A673 (cell line): ENCODE measurements around the gene GALK1. TPM values are rescaled to one million over a fixed set of nuclear protein-coding genes. Genes with fewer than 3 reads are reported as not detected.

Source experiments
- BruUV-seq: library from RNA; stranded (reverse); fragments of 400-500 nt; replicated peaks from 2 replicates; lab custom pipeline; 2021; lab: Mats Ljungman, UMichigan
- CTCF ChIA-PET: fragments of 300-600 bp; sonication (Branson Sonifier 250); formaldehyde crosslinking; loops from one replicate; lab custom pipeline; 2022; ENCODE audit warnings: antibody characterized with exemption; lab: Charles Lee
- POLR2A ChIA-PET: fragments of 300-600 bp; sonication (Branson Sonifier 250); formaldehyde crosslinking; loops from one replicate; lab custom pipeline; 2022; ENCODE audit warnings: antibody characterized with exemption; ENCODE audit not compliant: low non-redundant PET; lab: Charles Lee
- DNase-seq: peaks from one replicate; pipeline ENCODE4 v3.0.0-alpha.2; 2015; ENCODE audit warnings: low spot score
- H3K27ac ChIP-seq: fragments of 200-600 bp; sonication (generic); 2 replicates; pipeline ENCODE4 v1.5.1; 2016; ENCODE audit warnings: mixed run types, low read depth, mild to moderate bottlenecking, mixed read lengths, antibody characterized with exemption, low read length; ENCODE audit not compliant: poor library complexity, severe bottlenecking
- H3K27me3 ChIP-seq: fragments of 200-600 bp; sonication (generic); replicated peaks from 2 replicates; pipeline ENCODE4 v1.6.1; 2017; ENCODE audit warnings: mixed run types, low read depth, mild to moderate bottlenecking, mixed read lengths, antibody characterized with exemption, low read length; ENCODE audit not compliant: insufficient read depth, poor library complexity
- H3K36me3 ChIP-seq: fragments of 200-600 bp; sonication (generic); 2 replicates; pipeline ENCODE4 v1.6.1; 2016; ENCODE audit warnings: mixed run types, mild to moderate bottlenecking, mixed read lengths, antibody characterized with exemption, low read length; ENCODE audit not compliant: insufficient read depth, poor library complexity, severe bottlenecking
- H3K4me1 ChIP-seq: fragments of 200-600 bp; sonication (generic); 2 replicates; pipeline ENCODE4 v1.6.1; 2017; ENCODE audit warnings: mixed run types, mild to moderate bottlenecking, mixed read lengths, antibody characterized with exemption, low read length; ENCODE audit not compliant: insufficient read depth, poor library complexity, severe bottlenecking
- H3K4me3 ChIP-seq: fragments of 200-600 bp; sonication (generic); 2 replicates; pipeline ENCODE4 v1.5.1; 2016; ENCODE audit warnings: low read depth, mixed run types, mild to moderate bottlenecking, mixed read lengths, low read length; ENCODE audit not compliant: poor library complexity, severe bottlenecking
- H3K9me3 ChIP-seq: fragments of 200-600 bp; sonication (generic); 2 replicates; pipeline ENCODE4 v1.6.1; 2016; ENCODE audit warnings: mixed run types, low read depth, mild to moderate bottlenecking, mixed read lengths, antibody characterized with exemption, low read length; ENCODE audit not compliant: poor library complexity, severe bottlenecking
- CTCF ChIP-seq: fragments of 300-800, 200-600 bp; sonication (generic); conservative IDR thresholded peaks from 2 replicates; pipeline ENCODE4 v1.5.1; 2017; ENCODE audit warnings: low read depth, mild to moderate bottlenecking, antibody characterized with exemption, low read length, moderate library complexity, mixed read lengths
- EZH2 ChIP-seq: fragments of 200-600 bp; sonication (generic); IDR thresholded peaks from 2 replicates; pipeline ENCODE4 v1.6.1; 2017; ENCODE audit warnings: borderline replicate concordance, low read depth, mild to moderate bottlenecking, mixed read lengths, antibody characterized with exemption, low read length; ENCODE audit not compliant: poor library complexity, severe bottlenecking
- intact Hi-C: fragments of 100-400 bp; cut with micrococcal nuclease; formaldehyde crosslinking; loops from one replicate; pipeline ENCODE4 v1.10.0; 2022; ENCODE audit not compliant: unreplicated experiment
- total RNA-seq: library from RNA; stranded (reverse); gene quantifications from 2 replicates; pipeline ENCODE4 v1.2.3, GENCODE V29; 2021

Gene GALK1
- total RNA-seq, 1 experiment from 2014 or later, result 18.3 TPM

- Histone ChIP-seq H3K9me3 (no peaks in the 10 kb centered on the region), H3K27me3 (no peaks in the 10 kb centered on the region), H3K4me3 (no peak overlapping the region), H3K27ac (no peak overlapping the region), H3K4me1 (no peaks in the 10 kb centered on the region), H3K36me3 (peaks cover 5% of the 10 kb centered on the region)
- ChIA-PET POLR2A (no interaction called here), CTCF (interaction anchor here (0.6 kb wide), 1 partner anchor 50 kb away, joined by 5 read pairs; no protein-coding TSS in a partner anchor)
- BruUV-seq, result no TSS peak
- TF ChIP-seq CTCF, result no peak
- TF ChIP-seq EZH2, result no peak
- intact Hi-C loops, result no loop called here
- DNase-seq, result no peak
These were observed 38.9 kb upstream of the GALK1 start for GRCh38 chr17:75803883-75804282.

- peaks cover 29% of the 10 kb centered on the region for H3K36me3 ChIP-seq
- DNase-seq, result no peak
- POLR2A ChIA-PET, result no interaction called here
- intact Hi-C loops, result no loop called here
- CTCF ChIA-PET, result no interaction called here
- BruUV-seq, result no TSS peak
- no peak overlapping the region for H3K4me3 ChIP-seq
- no peak overlapping the region for H3K27ac ChIP-seq
- H3K27me3 ChIP-seq, result no peaks in the 10 kb centered on the region
- no peaks in the 10 kb centered on the region for H3K4me1 ChIP-seq
- no peak for TF ChIP-seq CTCF
- no peak for TF ChIP-seq EZH2
- H3K9me3 ChIP-seq, result no peaks in the 10 kb centered on the region
These were observed 34.4 kb upstream of the GALK1 start for GRCh38 chr17:75799402-75799801.

GRCh38 chr17:75795820-75796607, 31.0 kb upstream of the GALK1 start:
- no peak for DNase-seq
- H3K27ac ChIP-seq, result no peak overlapping the region
- TF ChIP-seq CTCF, result no peak
- TF ChIP-seq EZH2, result no peak
- BruUV-seq, result no TSS peak
- no peaks in the 10 kb centered on the region for H3K27me3 ChIP-seq
- intact Hi-C loops, result no loop called here
- H3K4me3 ChIP-seq, result no peak overlapping the region
- H3K4me1 ChIP-seq, result no peaks in the 10 kb centered on the region
- no peaks in the 10 kb centered on the region for H3K9me3 ChIP-seq
- ChIA-PET POLR2A (interaction anchor here (0.8 kb wide), 1 partner anchor 25 kb away, joined by 4 read pairs; no protein-coding TSS in a partner anchor), CTCF (interaction anchor here (0.6 to 1.2 kb wide), 3 partner anchors 13 to 39 kb away, joined by 5 to 7 read pairs (median 7); no protein-coding TSS in a partner anchor)
- H3K36me3 ChIP-seq, result peaks cover 37% of the 10 kb centered on the region
